Tibial nerve (tissue), 3 donors: ENCODE measurements around the gene SV2B.

Source experiments
- POLR2A ChIP-seq, 2 donors: fragments of 450-650 bp; IDR thresholded peaks; one replicate each; pipeline ENCODE4 v1.6.1; 2017; ENCODE audit warnings: antibody characterized with exemption in 2 of 2, mild to moderate bottlenecking in 2 of 2, moderate library complexity in 2 of 2
- TF ChIP-seq, protein P1 (sequence below), 5 experiments: fragments of 200-600 bp in 3 of 5; fragments of 450-650 bp in 2 of 5; sonication (generic) in 3 of 5; IDR thresholded peaks; one replicate each; pipeline ENCODE4 v1.5.1; 2016 to 2019; ENCODE audit warnings: antibody characterized with exemption in 5 of 5, mild to moderate bottlenecking in 3 of 5, moderate library complexity in 2 of 5

DNA sequence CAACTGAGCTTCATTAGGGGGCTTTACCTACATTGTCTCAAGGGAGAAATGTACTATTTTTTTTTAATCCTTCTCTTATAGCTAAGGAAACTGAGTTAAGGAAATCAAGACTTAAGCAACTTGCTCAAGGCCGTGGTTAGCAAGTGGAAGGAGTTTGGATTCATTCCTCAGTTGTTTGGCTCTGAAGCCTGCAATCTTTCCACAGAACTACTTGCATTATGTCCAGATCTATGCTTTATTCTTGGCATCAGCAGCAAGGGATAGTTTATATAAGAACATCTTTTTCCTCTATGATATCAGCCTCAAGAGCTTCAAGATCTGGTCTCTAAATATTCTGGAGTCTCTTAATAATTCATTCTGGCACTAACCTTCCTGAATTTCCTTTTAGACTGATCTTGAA is 182.4 kb downstream of the SV2B start:
- TF ChIP-seq POLR2A (IDR thresholded peaks at IDR 0.05) = no peak
- TF ChIP-seq, protein P1, sequence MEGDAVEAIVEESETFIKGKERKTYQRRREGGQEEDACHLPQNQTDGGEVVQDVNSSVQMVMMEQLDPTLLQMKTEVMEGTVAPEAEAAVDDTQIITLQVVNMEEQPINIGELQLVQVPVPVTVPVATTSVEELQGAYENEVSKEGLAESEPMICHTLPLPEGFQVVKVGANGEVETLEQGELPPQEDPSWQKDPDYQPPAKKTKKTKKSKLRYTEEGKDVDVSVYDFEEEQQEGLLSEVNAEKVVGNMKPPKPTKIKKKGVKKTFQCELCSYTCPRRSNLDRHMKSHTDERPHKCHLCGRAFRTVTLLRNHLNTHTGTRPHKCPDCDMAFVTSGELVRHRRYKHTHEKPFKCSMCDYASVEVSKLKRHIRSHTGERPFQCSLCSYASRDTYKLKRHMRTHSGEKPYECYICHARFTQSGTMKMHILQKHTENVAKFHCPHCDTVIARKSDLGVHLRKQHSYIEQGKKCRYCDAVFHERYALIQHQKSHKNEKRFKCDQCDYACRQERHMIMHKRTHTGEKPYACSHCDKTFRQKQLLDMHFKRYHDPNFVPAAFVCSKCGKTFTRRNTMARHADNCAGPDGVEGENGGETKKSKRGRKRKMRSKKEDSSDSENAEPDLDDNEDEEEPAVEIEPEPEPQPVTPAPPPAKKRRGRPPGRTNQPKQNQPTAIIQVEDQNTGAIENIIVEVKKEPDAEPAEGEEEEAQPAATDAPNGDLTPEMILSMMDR (IDR thresholded peaks at IDR 0.05) = no peak
